K562 (cell line): ENCODE data around the gene BNIP5. TPM values are rescaled to one million over a fixed set of nuclear protein-coding genes. Genes with fewer than 3 reads are reported as not detected.

Experiments used
- CBFA2T2 ChIP-seq: fragments of 450-650 bp; conservative IDR thresholded peaks from 2 replicates; pipeline ENCODE4 v1.6.1; 2017; ENCODE audit warnings: mild to moderate bottlenecking
- CBX1 ChIP-seq: sonication (generic); IDR thresholded peaks from 2 replicates; pipeline ENCODE4 v1.6.1; 2016; ENCODE audit warnings: antibody characterized with exemption, low read depth, mild to moderate bottlenecking
- DNMT1 ChIP-seq: fragments of 450-650 bp; IDR thresholded peaks from 2 replicates; pipeline ENCODE4 v1.6.1; 2016; ENCODE audit warnings: antibody characterized with exemption, mild to moderate bottlenecking
- EP300 ChIP-seq: IDR thresholded peaks from 2 replicates; pipeline ENCODE4 v1.6.1; 2012; ENCODE audit warnings: low read length, improper control_type of control experiment
- HMGXB4 ChIP-seq: sonication (generic); formaldehyde crosslinking; IDR thresholded peaks from 2 replicates; pipeline ENCODE4 v1.8.1; 2023; ENCODE audit warnings: mild to moderate bottlenecking, missing genetic modification reagents
- MBD2 ChIP-seq: sonication (generic); IDR thresholded peaks from 2 replicates; pipeline ENCODE4 v1.6.1; 2016; ENCODE audit warnings: low read depth, borderline replicate concordance
- SETDB1 ChIP-seq: IDR thresholded peaks from one replicate; pipeline ENCODE4 v1.6.1; 2012; ENCODE audit warnings: low read length, control low read depth, inconsistent platforms
- SPI1 ChIP-seq: IDR thresholded peaks from 2 replicates; pipeline ENCODE4 v1.6.1; 2011; ENCODE audit warnings: low read depth, low read length, control low read depth, borderline replicate concordance
- SUPT5H ChIP-seq: fragments of 450-650 bp; IDR thresholded peaks from 2 replicates; pipeline ENCODE4 v1.6.1; 2016
- TCF7L2 ChIP-seq: fragments of 150-350 bp; IDR thresholded peaks from 2 replicates; pipeline ENCODE4 v1.6.1; 2016; ENCODE audit warnings: low read depth, mild to moderate bottlenecking, low read length, moderate library complexity
- TRIM28 ChIP-seq: fragments of 450-650 bp; IDR thresholded peaks from 2 replicates; pipeline ENCODE4 v1.6.1; 2017
- ZNF277 ChIP-seq: fragments of 250-450 bp; sonication (Bioruptor Pico); IDR thresholded peaks from 2 replicates; pipeline ENCODE4 v1.8.0; 2022; ENCODE audit warnings: inconsistent platforms, mild to moderate bottlenecking, moderate library complexity, borderline replicate concordance
- ZNF41 ChIP-seq: fragments of 250-450 bp; sonication (Bioruptor Pico); conservative IDR thresholded peaks from 2 replicates; pipeline ENCODE4 v1.4.0; 2020; ENCODE audit warnings: mild to moderate bottlenecking
- ZNF77 ChIP-seq: fragments of 250-450 bp; sonication (Bioruptor Pico); IDR thresholded peaks from 2 replicates; pipeline ENCODE4 v1.5.0; 2020
- polyA plus RNA-seq, 8 experiments: library from polyadenylated mRNA; depleted of rRNA in 4 of 8; stranded (reverse) in 5 of 8; unstranded in 3 of 8; fragments of >200 nt; fragmentation: Nextera tagmentation in 2 of 8; fragmentation: Illumina TruSeq in 1 of 8; extraction: Ambion mirVana in 2 of 8; extraction: Trizol in 1 of 8; gene quantifications; 2 replicates each; pipeline versions ENCODE4 v1.2.1 to v1.2.3, GENCODE V29; 2011 to 2014; ENCODE audit warnings: inconsistent platforms in 1 of 8, missing spikeins in 1 of 8
- total RNA-seq, 7 experiments: library from RNA; depleted of rRNA in 6 of 7; stranded (reverse); fragments of >200 nt in 6 of 7; fragmentation: Illumina TruSeq in 2 of 7; extraction: Trizol in 2 of 7; gene quantifications; 2 replicates each; pipeline versions ENCODE4 v1.2.1 to v1.2.3, GENCODE V29; 2011 to 2021; ENCODE audit warnings: low replicate concordance in 1 of 7
- TF ChIP-seq, protein P1 (sequence below), 2 experiments: fragments of 150-350 bp in 1 of 2; IDR thresholded peaks; 2 replicates each; pipeline ENCODE4 v1.6.1; 2012 to 2016; ENCODE audit warnings: low read depth in 2 of 2, low read length in 2 of 2, mild to moderate bottlenecking in 1 of 2, moderate library complexity in 1 of 2

The BNIP5 gene
- total and polyA plus RNA-seq, 9 of the 15 experiments (the other 6 are each of a cell fraction or from before 2014, with no cell fraction given) = not detected

DNA sequence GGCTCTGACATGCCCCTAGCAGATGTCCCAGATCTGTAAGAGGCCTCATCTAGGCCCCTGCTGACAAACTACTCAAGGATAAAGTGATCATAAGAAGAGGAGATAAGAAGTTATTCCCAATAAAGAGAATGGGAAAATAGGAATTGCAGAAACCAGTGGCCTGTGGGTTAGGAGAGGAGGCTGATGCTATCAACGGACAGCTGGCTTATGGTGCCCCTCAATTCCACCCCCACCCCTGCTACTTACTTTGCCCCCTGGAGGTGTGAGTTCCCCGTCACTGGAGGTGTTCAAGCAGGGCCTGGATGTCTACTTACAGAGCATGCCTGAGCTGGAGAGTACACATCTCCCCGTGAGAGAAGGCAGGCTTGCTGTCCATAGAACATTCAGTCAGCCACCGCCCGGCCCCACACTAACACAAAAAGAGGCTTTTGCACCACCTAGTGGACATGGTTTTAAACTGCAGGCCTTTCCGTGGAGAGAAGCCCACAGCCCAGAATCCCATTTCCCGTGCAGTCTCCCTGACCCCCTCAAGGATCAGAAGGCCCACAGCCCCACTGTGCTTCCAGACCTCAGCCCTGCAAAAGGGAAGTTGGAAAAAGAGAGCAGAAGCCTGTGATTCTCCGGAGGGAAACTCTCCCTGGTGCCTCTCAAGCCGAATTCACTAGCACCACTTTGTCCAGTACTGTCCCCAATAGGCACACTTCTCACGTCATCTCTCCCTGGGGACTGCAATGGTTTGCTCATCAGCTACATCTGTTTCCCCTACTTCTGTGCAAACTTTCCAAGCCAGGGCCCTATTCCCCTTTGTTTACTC is 23.8 kb upstream of the BNIP5 start (continued):
- TF ChIP-seq HMGXB4 (CRISPR knock-in tag) (no peak), TRIM28 (no peak), TCF7L2 (no peak), ZNF41 (no peak), CBX1 (no peak), SETDB1 (peak; percentile 26), SPI1 (no peak), DNMT1 (no peak), EP300 (no peak), ZNF77 (CRISPR knock-in tag) (no peak), ZNF277 (CRISPR knock-in tag) (no peak), SUPT5H (no peak), CBFA2T2 (no peak), MBD2 (no peak)
- TF ChIP-seq, protein P1, sequence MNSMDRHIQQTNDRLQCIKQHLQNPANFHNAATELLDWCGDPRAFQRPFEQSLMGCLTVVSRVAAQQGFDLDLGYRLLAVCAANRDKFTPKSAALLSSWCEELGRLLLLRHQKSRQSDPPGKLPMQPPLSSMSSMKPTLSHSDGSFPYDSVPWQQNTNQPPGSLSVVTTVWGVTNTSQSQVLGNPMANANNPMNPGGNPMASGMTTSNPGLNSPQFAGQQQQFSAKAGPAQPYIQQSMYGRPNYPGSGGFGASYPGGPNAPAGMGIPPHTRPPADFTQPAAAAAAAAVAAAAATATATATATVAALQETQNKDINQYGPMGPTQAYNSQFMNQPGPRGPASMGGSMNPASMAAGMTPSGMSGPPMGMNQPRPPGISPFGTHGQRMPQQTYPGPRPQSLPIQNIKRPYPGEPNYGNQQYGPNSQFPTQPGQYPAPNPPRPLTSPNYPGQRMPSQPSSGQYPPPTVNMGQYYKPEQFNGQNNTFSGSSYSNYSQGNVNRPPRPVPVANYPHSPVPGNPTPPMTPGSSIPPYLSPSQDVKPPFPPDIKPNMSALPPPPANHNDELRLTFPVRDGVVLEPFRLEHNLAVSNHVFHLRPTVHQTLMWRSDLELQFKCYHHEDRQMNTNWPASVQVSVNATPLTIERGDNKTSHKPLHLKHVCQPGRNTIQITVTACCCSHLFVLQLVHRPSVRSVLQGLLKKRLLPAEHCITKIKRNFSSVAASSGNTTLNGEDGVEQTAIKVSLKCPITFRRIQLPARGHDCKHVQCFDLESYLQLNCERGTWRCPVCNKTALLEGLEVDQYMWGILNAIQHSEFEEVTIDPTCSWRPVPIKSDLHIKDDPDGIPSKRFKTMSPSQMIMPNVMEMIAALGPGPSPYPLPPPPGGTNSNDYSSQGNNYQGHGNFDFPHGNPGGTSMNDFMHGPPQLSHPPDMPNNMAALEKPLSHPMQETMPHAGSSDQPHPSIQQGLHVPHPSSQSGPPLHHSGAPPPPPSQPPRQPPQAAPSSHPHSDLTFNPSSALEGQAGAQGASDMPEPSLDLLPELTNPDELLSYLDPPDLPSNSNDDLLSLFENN (IDR thresholded peaks at IDR 0.05; ENCODE audit: low read depth in 2 of 2, low read length in 2 of 2) = no peak
